ENCODE measurements around the gene LCN10. TPM values are rescaled to one million over a fixed set of nuclear protein-coding genes. Genes with fewer than 3 reads are reported as not detected.

LCN10 gene
- total RNA-seq, 1 experiment from 2014 or later, result not detected

DNA sequence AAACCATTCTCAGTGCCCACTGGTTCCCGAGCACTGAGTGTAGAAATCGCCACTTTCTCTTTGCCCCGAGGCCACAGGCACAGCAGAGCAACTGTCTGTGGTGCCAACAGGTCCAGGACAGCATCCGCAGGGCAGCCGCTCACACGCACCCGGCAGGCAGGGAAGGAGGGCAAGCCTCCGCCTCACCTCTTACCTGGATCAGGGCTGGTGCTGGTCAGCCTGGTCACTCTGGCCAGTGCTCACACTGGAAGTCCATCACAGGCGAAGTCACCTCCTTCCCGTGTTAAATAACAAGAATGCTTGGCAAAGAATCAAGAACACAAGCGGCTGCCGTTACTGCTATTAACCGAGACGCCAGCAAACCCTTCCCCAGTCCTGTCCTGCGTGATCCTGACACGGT lies 16.6 kb downstream of the LCN10 start:
- no peaks in the 10 kb centered on the region for H3K27me3 ChIP-seq (ENCODE audit: control insufficient read depth, insufficient read depth, low read length)
- ChIA-PET POLR2A (no interaction called here), CTCF (no interaction called here)
- BruUV-seq (replicated peaks), result no TSS peak
- H3K4me1 ChIP-seq (ENCODE audit: control insufficient read depth, insufficient read depth, low read length), result peaks cover 37% of the 10 kb centered on the region
- no peaks in the 10 kb centered on the region for H3K9me3 ChIP-seq (ENCODE audit: control insufficient read depth, insufficient read depth, low read depth, low read length)
- no peak for ATAC-seq
- H3K36me3 ChIP-seq (ENCODE audit: control insufficient read depth, insufficient read depth, low read length), result peaks cover 14% of the 10 kb centered on the region
- TF ChIP-seq, protein P1, sequence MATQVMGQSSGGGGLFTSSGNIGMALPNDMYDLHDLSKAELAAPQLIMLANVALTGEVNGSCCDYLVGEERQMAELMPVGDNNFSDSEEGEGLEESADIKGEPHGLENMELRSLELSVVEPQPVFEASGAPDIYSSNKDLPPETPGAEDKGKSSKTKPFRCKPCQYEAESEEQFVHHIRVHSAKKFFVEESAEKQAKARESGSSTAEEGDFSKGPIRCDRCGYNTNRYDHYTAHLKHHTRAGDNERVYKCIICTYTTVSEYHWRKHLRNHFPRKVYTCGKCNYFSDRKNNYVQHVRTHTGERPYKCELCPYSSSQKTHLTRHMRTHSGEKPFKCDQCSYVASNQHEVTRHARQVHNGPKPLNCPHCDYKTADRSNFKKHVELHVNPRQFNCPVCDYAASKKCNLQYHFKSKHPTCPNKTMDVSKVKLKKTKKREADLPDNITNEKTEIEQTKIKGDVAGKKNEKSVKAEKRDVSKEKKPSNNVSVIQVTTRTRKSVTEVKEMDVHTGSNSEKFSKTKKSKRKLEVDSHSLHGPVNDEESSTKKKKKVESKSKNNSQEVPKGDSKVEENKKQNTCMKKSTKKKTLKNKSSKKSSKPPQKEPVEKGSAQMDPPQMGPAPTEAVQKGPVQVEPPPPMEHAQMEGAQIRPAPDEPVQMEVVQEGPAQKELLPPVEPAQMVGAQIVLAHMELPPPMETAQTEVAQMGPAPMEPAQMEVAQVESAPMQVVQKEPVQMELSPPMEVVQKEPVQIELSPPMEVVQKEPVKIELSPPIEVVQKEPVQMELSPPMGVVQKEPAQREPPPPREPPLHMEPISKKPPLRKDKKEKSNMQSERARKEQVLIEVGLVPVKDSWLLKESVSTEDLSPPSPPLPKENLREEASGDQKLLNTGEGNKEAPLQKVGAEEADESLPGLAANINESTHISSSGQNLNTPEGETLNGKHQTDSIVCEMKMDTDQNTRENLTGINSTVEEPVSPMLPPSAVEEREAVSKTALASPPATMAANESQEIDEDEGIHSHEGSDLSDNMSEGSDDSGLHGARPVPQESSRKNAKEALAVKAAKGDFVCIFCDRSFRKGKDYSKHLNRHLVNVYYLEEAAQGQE (IDR thresholded peaks at IDR 0.05; ENCODE audit: insufficient read depth in 1 of 2, low read depth in 2 of 2, low read length in 1 of 2), result no peak
- no peak for TF ChIP-seq POLR2AphosphoS5 (IDR thresholded peaks at IDR 0.05; ENCODE audit: low read depth, low read length)
- TF ChIP-seq, protein P2, sequence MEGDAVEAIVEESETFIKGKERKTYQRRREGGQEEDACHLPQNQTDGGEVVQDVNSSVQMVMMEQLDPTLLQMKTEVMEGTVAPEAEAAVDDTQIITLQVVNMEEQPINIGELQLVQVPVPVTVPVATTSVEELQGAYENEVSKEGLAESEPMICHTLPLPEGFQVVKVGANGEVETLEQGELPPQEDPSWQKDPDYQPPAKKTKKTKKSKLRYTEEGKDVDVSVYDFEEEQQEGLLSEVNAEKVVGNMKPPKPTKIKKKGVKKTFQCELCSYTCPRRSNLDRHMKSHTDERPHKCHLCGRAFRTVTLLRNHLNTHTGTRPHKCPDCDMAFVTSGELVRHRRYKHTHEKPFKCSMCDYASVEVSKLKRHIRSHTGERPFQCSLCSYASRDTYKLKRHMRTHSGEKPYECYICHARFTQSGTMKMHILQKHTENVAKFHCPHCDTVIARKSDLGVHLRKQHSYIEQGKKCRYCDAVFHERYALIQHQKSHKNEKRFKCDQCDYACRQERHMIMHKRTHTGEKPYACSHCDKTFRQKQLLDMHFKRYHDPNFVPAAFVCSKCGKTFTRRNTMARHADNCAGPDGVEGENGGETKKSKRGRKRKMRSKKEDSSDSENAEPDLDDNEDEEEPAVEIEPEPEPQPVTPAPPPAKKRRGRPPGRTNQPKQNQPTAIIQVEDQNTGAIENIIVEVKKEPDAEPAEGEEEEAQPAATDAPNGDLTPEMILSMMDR (IDR thresholded peaks at IDR 0.05), result no peak
- no peak for TF ChIP-seq TCF7L2 (IDR thresholded peaks at IDR 0.05; ENCODE audit: low read depth, low read length)
- no peak for TF ChIP-seq SIN3A (IDR thresholded peaks at IDR 0.05; ENCODE audit: borderline replicate concordance, insufficient read depth, low read depth, low read length)
- intact Hi-C loops (cut with micrococcal nuclease; ENCODE audit: unreplicated experiment) (no loop called here), in situ Hi-C loops (cut with HindIII; ENCODE audit: low pct_unique_long_range_greater_than_20kb, low sequenced_read_pairs) (no loop called here)
- H3K27ac ChIP-seq (ENCODE audit: low read length), result peak overlapping the region; percentile 93
- no peak for DNase-seq (ENCODE audit: low read depth, low spot score)
- H3K4me3 ChIP-seq (ENCODE audit: low read depth in 2 of 2, low read length in 2 of 2), result peak overlapping the region; percentile 92 to 96

DNA sequence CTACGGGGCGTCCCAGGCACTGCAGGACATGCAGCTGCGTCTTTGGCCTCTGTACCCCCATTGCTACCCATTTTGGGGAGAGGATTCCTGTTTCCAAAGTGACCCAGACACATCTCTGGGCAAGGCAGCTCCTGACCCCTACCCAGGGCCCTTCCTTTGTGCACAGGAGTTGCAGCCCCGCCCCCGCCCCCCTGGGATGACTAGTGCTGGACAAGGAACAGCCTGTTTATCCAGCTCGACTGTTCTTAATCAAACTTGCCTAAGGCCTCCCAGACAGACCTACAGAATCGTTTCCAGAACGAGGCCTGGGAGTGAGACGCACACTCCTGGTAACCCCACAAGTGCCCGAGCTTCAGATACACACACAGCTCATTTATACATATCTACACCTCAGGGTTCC lies 17.1 kb downstream of the LCN10 start:
- H3K4me1 ChIP-seq (ENCODE audit: control insufficient read depth, insufficient read depth, low read length), result peaks cover 37% of the 10 kb centered on the region
- POLR2A ChIA-PET, result no interaction called here

More for the DNA sequence above, 17.1 kb downstream of the LCN10 start:
- no peak for DNase-seq (ENCODE audit: low read depth, low spot score)
- BruUV-seq (replicated peaks), result no TSS peak
- in situ Hi-C loops (cut with HindIII; ENCODE audit: low pct_unique_long_range_greater_than_20kb, low sequenced_read_pairs), result no loop called here
- TF ChIP-seq SIN3A (IDR thresholded peaks at IDR 0.05; ENCODE audit: borderline replicate concordance, insufficient read depth, low read depth, low read length) (no peak), TCF7L2 (IDR thresholded peaks at IDR 0.05; ENCODE audit: low read depth, low read length) (no peak), POLR2AphosphoS5 (IDR thresholded peaks at IDR 0.05; ENCODE audit: low read depth, low read length) (no peak)
- TF ChIP-seq, protein P1 (IDR thresholded peaks at IDR 0.05; ENCODE audit: insufficient read depth in 1 of 2, low read depth in 2 of 2, low read length in 1 of 2), result no peak
- TF ChIP-seq, protein P2 (IDR thresholded peaks at IDR 0.05), result no peak
- intact Hi-C loops (cut with micrococcal nuclease; ENCODE audit: unreplicated experiment), result no loop called here
- Histone ChIP-seq H3K27me3 (ENCODE audit: control insufficient read depth, insufficient read depth, low read length) (no peaks in the 10 kb centered on the region), H3K4me3 (ENCODE audit: low read depth in 2 of 2, low read length in 2 of 2) (peak overlapping the region; percentile 92 to 96), H3K27ac (ENCODE audit: low read length) (peak overlapping the region; percentile 93; the same call in 1 of the 2 replicates), H3K36me3 (ENCODE audit: control insufficient read depth, insufficient read depth, low read length) (peaks cover 14% of the 10 kb centered on the region), H3K9me3 (ENCODE audit: control insufficient read depth, insufficient read depth, low read depth, low read length) (no peaks in the 10 kb centered on the region)
- no peak for ATAC-seq
- CTCF ChIA-PET, result no interaction called here
